H1 (cell line): Measurements from ENCODE around the gene CSHL1. TPM values are rescaled to one million over a fixed set of nuclear protein-coding genes. Genes with fewer than 3 reads are reported as not detected.

Experiments used
- CBX5 ChIP-seq: fragments of 300-800, 300-1000 bp; sonication (generic); IDR thresholded peaks from 2 replicates; pipeline ENCODE4 v1.7.1; 2016; ENCODE audit warnings: antibody characterized with exemption, low read length, low read depth
- CHD1 ChIP-seq: IDR thresholded peaks from 2 replicates; pipeline ENCODE4 v1.6.1; 2012; ENCODE audit warnings: low read depth, low read length, improper control_type of control experiment
- CREB1 ChIP-seq: IDR thresholded peaks from 2 replicates; pipeline ENCODE4 v1.6.1; 2012; ENCODE audit warnings: inconsistent platforms
- RBBP5 ChIP-seq: IDR thresholded peaks from 2 replicates; pipeline ENCODE4 v1.7.1; 2012; ENCODE audit warnings: low read depth, mild to moderate bottlenecking, inconsistent platforms, low read length, moderate library complexity, borderline replicate concordance
- RNF2 ChIP-seq: fragments of 200-900, 300-1000 bp; sonication (generic); IDR thresholded peaks from 2 replicates; pipeline ENCODE4 v1.7.1; 2016; ENCODE audit warnings: borderline replicate concordance, low read depth, mild to moderate bottlenecking, antibody characterized with exemption, low read length; ENCODE audit not compliant: poor library complexity, severe bottlenecking; ENCODE audit errors: missing control alignments
- polyA plus RNA-seq, 7 experiments: library from polyadenylated mRNA; depleted of rRNA in 3 of 7; stranded (reverse) in 5 of 7; unstranded in 2 of 7; fragments of >200 nt in 5 of 7; fragments of 200-250 nt in 2 of 7; gene quantifications; 1 replicate in 5 of 7; 2 replicates in 1 of 7; 4 replicates in 1 of 7; pipeline versions ENCODE4 v1.2.1 to v1.2.3, GENCODE V29; 2011 to 2013; ENCODE audit warnings: missing spikeins in 2 of 7, mixed read lengths in 2 of 7
- total RNA-seq: library from RNA; stranded (reverse); fragmentation: NEBNext Ultra II Directional; extraction: Animal tissue kit (Norgen Biotek cat#: 25700); gene quantifications from 2 replicates; pipeline ENCODE4 v1.2.1, GENCODE V29; 2021

CSHL1 gene
- total and polyA plus RNA-seq, 2 of the 8 experiments (the other 6 are each of a cell fraction or from before 2014, with no cell fraction given), result not detected

GRCh38 chr17:63934183-63935112, 23.4 kb upstream of the CSHL1 start (continued):
- no peak for TF ChIP-seq CHD1
- no peak for TF ChIP-seq RNF2
- no peak for TF ChIP-seq CREB1
- TF ChIP-seq RBBP5, result no peak
- no peak for TF ChIP-seq CBX5
